Middle frontal gyrus (tissue), 1 donor: Measurements from ENCODE around the gene C6orf141.

Source experiments
- DNase-seq: peaks from one replicate; pipeline ENCODE4 v3.0.0-alpha.2; 2015; ENCODE audit warnings: low spot score; ENCODE audit errors: extremely low spot score

Gene C6orf141

GRCh38 chr6:49539102-49539501 is 11.4 kb upstream of the C6orf141 start:
- no peak for DNase-seq

GRCh38 chr6:49540614-49541013 is 9.9 kb upstream of the C6orf141 start:
- DNase-seq: no peak

GRCh38 chr6:49541210-49541724 is 9.2 kb upstream of the C6orf141 start:
- DNase-seq: no peak

- no peak for DNase-seq
Observed at GRCh38 chr6:49541936-49542335, 8.5 kb upstream of the C6orf141 start.

- DNase-seq: no peak
Observed at GRCh38 chr6:49543087-49543858, 7.2 kb upstream of the C6orf141 start.

GRCh38 chr6:49546331-49546730 is 4.1 kb upstream of the C6orf141 start:
- no peak for DNase-seq

- DNase-seq: no peak
Observed at GRCh38 chr6:49548613-49549304, 1.7 kb upstream of the C6orf141 start.

- no peak for DNase-seq
Observed at GRCh38 chr6:49549691-49550491, 577 bp upstream of the C6orf141 start.

- no peak for DNase-seq
Observed at GRCh38 chr6:49551078-49551865, 804 bp downstream of the C6orf141 start.

- no peak for DNase-seq
Observed at GRCh38 chr6:49551866-49552129, 1.3 kb downstream of the C6orf141 start.

- DNase-seq: no peak
Observed at GRCh38 chr6:49552596-49552995, 2.1 kb downstream of the C6orf141 start.

GRCh38 chr6:49553384-49553783 is 2.9 kb downstream of the C6orf141 start:
- no peak for DNase-seq

- DNase-seq: no peak
Observed at GRCh38 chr6:49555951-49556350, 5.5 kb downstream of the C6orf141 start.

- no peak for DNase-seq
Observed at GRCh38 chr6:49556429-49556837, 6.0 kb downstream of the C6orf141 start.

- no peak for DNase-seq
Observed at GRCh38 chr6:49557177-49557576, 6.7 kb downstream of the C6orf141 start.

- DNase-seq: no peak
Observed at GRCh38 chr6:49558238-49558637, 7.8 kb downstream of the C6orf141 start.

GRCh38 chr6:49563006-49563886 is 12.8 kb downstream of the C6orf141 start:
- no peak for DNase-seq

- DNase-seq: no peak
Observed at GRCh38 chr6:49564552-49564951, 14.1 kb downstream of the C6orf141 start.

GRCh38 chr6:49565261-49565660 is 14.8 kb downstream of the C6orf141 start:
- no peak for DNase-seq

- no peak for DNase-seq
Observed at GRCh38 chr6:49565855-49566254, 15.4 kb downstream of the C6orf141 start.
